HEK293T (cell line): Measurements from ENCODE around the gene CHCHD10.

Source experiments
- FOXM1 ChIP-seq: fragments of 450-650 bp; IDR thresholded peaks from 2 replicates; pipeline ENCODE4 v1.6.1; 2017; ENCODE audit warnings: mild to moderate bottlenecking, borderline replicate concordance
- SP1 ChIP-seq: fragments of 450-650 bp; IDR thresholded peaks from 2 replicates; pipeline ENCODE4 v1.6.1; 2017

- no peak for TF ChIP-seq FOXM1
- no peak for TF ChIP-seq SP1
Measured at GRCh38 chr22:23760056-23760455, 7.7 kb downstream of the CHCHD10 start.
